Lower leg skin (tissue), 3 donors: Measurements from ENCODE around the gene TAAR1.

ENCODE experiments used
- POLR2A ChIP-seq, 2 donors: fragments of 450-650 bp; IDR thresholded peaks; one replicate each; pipeline ENCODE4 v1.6.1; 2016 to 2017; ENCODE audit warnings: antibody characterized with exemption in 2 of 2, mild to moderate bottlenecking in 1 of 2, moderate library complexity in 1 of 2
- TF ChIP-seq, protein P1 (sequence below), 3 donors: fragments of 450-650 bp; IDR thresholded peaks; one replicate each; pipeline ENCODE4 v1.5.1; 2016; ENCODE audit warnings: antibody characterized with exemption in 3 of 3, mild to moderate bottlenecking in 3 of 3, moderate library complexity in 2 of 3

GRCh38 chr6:132616677-132617076 lies 42.3 kb downstream of the TAAR1 start:
- TF ChIP-seq, protein P1, sequence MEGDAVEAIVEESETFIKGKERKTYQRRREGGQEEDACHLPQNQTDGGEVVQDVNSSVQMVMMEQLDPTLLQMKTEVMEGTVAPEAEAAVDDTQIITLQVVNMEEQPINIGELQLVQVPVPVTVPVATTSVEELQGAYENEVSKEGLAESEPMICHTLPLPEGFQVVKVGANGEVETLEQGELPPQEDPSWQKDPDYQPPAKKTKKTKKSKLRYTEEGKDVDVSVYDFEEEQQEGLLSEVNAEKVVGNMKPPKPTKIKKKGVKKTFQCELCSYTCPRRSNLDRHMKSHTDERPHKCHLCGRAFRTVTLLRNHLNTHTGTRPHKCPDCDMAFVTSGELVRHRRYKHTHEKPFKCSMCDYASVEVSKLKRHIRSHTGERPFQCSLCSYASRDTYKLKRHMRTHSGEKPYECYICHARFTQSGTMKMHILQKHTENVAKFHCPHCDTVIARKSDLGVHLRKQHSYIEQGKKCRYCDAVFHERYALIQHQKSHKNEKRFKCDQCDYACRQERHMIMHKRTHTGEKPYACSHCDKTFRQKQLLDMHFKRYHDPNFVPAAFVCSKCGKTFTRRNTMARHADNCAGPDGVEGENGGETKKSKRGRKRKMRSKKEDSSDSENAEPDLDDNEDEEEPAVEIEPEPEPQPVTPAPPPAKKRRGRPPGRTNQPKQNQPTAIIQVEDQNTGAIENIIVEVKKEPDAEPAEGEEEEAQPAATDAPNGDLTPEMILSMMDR (IDR thresholded peaks at IDR 0.05): no peak
- TF ChIP-seq POLR2A (IDR thresholded peaks at IDR 0.05): no peak
